Hepatocyte (in vitro differentiated cells): ENCODE data around the gene KIAA2012. TPM values are rescaled to one million over a fixed set of nuclear protein-coding genes. Genes with fewer than 3 reads are reported as not detected.
A peak's percentile ranks its signal among the peaks of the same experiment; 100 is the strongest.

Experiments used
- DNase-seq: peaks from one replicate; pipeline ENCODE4 v3.0.0-alpha.2; 2016; ENCODE audit warnings: low spot score
- H2AFZ ChIP-seq: fragments of 200-600 bp; sonication (generic); 2 replicates; pipeline ENCODE4 v1.6.0; 2016; ENCODE audit warnings: antibody characterized with exemption, mild to moderate bottlenecking
- H3K27ac ChIP-seq: fragments of 200-600 bp; sonication (generic); 2 replicates; pipeline ENCODE4 v1.5.1; 2016; ENCODE audit warnings: mild to moderate bottlenecking
- H3K27me3 ChIP-seq: fragments of 200-600 bp; sonication (generic); 2 replicates; pipeline ENCODE4 v1.6.1; 2016
- H3K36me3 ChIP-seq: fragments of 200-600 bp; sonication (generic); replicated peaks from 2 replicates; pipeline ENCODE4 v1.5.1; 2016; ENCODE audit warnings: low read depth; ENCODE audit not compliant: insufficient read depth
- H3K4me1 ChIP-seq: fragments of 200-600 bp; sonication (generic); 2 replicates; pipeline ENCODE4 v1.5.1; 2016; ENCODE audit warnings: mild to moderate bottlenecking, moderate library complexity; ENCODE audit not compliant: insufficient read depth
- H3K4me2 ChIP-seq: fragments of 200-600 bp; sonication (generic); 2 replicates; pipeline ENCODE4 v1.6.0; 2016
- H3K4me3 ChIP-seq: fragments of 200-600 bp; sonication (generic); 2 replicates; pipeline ENCODE4 v1.5.1; 2016; ENCODE audit warnings: mild to moderate bottlenecking
- H3K79me2 ChIP-seq: fragments of 200-600 bp; sonication (generic); 2 replicates; pipeline ENCODE4 v1.6.0; 2017; ENCODE audit warnings: mild to moderate bottlenecking
- H3K9me2 ChIP-seq: fragments of 200-600 bp; sonication (generic); replicated peaks from 2 replicates; pipeline ENCODE4 v1.6.0; 2017; ENCODE audit warnings: mild to moderate bottlenecking; ENCODE audit not compliant: insufficient read depth
- H3K9me3 ChIP-seq: fragments of 200-600 bp; sonication (generic); 2 replicates; pipeline ENCODE4 v1.5.1; 2016; ENCODE audit warnings: low read depth, mild to moderate bottlenecking
- H4K20me1 ChIP-seq: fragments of 200-600 bp; sonication (generic); 2 replicates; pipeline ENCODE4 v1.6.0; 2016; ENCODE audit warnings: mild to moderate bottlenecking; ENCODE audit not compliant: insufficient read depth, poor library complexity, severe bottlenecking
- EZH2 ChIP-seq: fragments of 200-600 bp; sonication (generic); IDR thresholded peaks from 2 replicates; pipeline ENCODE4 v1.6.1; 2016; ENCODE audit warnings: antibody characterized with exemption, mild to moderate bottlenecking, borderline replicate concordance
- EZH2phosphoT487 ChIP-seq: fragments of 200-600 bp; sonication (generic); IDR thresholded peaks from one replicate; pipeline ENCODE4 v1.6.1; 2018; ENCODE audit warnings: antibody characterized with exemption, mild to moderate bottlenecking, low read depth, moderate library complexity; ENCODE audit not compliant: unreplicated experiment, severe bottlenecking
- WGBS: methylation state at CpG from one replicate; pipeline ENCODE4 v1.1.6; 2016; ENCODE audit warnings: low lambda C conversion rate; ENCODE audit errors: missing lambda C conversion rate; 5-methylcytosine and 5-hydroxymethylcytosine counted together
- polyA plus RNA-seq: library from polyadenylated mRNA; unstranded; fragments of >200 nt; fragmentation: Nextera tagmentation; extraction: Ambion mirVana; gene quantifications from 2 replicates; pipeline ENCODE4 v1.2.1, GENCODE V29; 2016
- total RNA-seq: library from RNA; depleted of rRNA; stranded (reverse); fragments of >200 nt; gene quantifications from 2 replicates; pipeline ENCODE4 v1.2.3, GENCODE V29; 2014
- TF ChIP-seq, protein P1 (sequence below): fragments of 200-600 bp; sonication (generic); IDR thresholded peaks from 2 replicates; pipeline ENCODE4 v1.5.1; 2016; ENCODE audit warnings: antibody characterized with exemption, mild to moderate bottlenecking; ENCODE audit not compliant: poor library complexity

KIAA2012 gene
- total and polyA plus RNA-seq, 2 experiments from 2014 or later: 0.27 TPM; not detected in 1

DNA sequence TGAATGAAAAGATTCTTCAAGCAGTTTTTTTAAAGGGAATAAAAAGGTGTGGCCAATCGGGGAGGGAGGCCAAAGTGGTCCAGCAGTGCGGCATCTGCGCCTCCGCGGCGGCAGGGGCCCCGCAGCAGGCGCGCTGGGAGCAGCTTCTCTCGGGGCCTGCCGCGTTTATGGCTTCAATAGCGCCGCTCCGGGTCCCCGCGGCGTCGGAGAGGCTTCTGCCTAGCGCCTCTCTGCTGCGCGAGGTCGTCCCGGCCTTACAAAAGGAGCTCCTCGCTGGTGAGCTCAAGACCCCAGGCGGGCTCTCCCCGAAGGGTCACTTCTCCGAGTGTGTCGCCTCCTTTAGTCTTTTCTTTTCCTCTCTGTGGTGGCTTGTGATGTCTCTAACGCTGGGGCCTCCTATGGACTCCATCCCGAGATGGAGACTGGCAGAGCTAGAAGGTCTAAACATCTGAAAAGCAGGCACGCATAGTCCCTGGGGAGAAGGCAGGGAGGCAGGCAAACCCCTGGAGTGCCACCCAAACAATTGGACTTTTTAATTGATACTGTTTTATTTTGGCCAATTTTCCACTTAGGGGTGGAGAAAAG, 98.3 kb downstream of the KIAA2012 start:
- no peaks in the 10 kb centered on the region for H3K9me3 ChIP-seq
- no peak overlapping the region for H3K4me3 ChIP-seq
- peak overlapping the region; percentile 22 for H2AFZ ChIP-seq
- no peaks in the 10 kb centered on the region for H3K79me2 ChIP-seq
- H3K9me2 ChIP-seq: no peaks in the 10 kb centered on the region
- H3K4me1 ChIP-seq: peaks cover 6% of the 10 kb centered on the region
- WGBS: 9% methylated on average over 32 of the region's 32 CpGs
- peak overlapping the region; percentile 75 for H3K4me2 ChIP-seq
- H3K27ac ChIP-seq: no peak overlapping the region
- no peaks in the 10 kb centered on the region for H3K36me3 ChIP-seq
- peak; percentile 48 for DNase-seq
- TF ChIP-seq, protein P1, sequence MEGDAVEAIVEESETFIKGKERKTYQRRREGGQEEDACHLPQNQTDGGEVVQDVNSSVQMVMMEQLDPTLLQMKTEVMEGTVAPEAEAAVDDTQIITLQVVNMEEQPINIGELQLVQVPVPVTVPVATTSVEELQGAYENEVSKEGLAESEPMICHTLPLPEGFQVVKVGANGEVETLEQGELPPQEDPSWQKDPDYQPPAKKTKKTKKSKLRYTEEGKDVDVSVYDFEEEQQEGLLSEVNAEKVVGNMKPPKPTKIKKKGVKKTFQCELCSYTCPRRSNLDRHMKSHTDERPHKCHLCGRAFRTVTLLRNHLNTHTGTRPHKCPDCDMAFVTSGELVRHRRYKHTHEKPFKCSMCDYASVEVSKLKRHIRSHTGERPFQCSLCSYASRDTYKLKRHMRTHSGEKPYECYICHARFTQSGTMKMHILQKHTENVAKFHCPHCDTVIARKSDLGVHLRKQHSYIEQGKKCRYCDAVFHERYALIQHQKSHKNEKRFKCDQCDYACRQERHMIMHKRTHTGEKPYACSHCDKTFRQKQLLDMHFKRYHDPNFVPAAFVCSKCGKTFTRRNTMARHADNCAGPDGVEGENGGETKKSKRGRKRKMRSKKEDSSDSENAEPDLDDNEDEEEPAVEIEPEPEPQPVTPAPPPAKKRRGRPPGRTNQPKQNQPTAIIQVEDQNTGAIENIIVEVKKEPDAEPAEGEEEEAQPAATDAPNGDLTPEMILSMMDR: no peak
- TF ChIP-seq EZH2phosphoT487: no peak
- no peak for TF ChIP-seq EZH2
- peaks cover 14% of the 10 kb centered on the region for H3K27me3 ChIP-seq
- no peaks in the 10 kb centered on the region for H4K20me1 ChIP-seq

DNA sequence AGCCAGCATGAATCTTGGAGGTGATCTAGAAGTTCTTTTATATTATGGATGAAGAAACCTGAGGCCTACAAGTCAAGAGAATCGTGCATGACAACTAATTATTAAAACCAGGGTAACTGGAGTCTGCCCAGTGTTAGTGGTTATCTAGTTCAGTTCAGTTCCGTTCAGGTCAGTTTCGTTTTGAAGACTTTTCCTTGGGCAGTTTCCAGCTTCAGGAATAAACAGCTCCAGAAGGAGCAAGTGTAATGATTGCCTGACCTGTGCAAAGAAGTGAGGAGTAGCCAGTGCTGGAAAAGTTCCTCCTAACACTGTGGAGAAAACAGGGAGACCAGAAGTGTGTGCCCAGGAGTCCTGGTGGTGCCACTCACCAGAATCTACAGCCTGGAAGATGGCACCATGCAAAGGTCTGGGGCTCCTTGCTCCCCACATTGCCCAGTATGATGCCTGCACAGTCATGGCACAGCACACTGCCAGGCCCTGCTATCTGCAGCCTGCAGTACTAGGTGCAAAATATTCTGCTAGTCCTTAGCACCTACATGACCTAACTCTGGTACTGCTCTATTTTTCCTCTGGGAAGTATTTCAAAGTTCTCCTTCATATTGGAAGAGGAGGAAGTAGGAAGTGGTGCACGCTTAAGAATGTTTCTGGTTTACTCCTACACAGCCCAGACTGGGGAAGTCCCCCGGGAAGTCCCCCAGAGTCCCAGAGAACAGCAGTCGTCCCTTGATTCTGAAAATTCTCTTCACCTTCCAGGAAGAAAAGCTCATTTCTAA, 99.6 kb downstream of the KIAA2012 start:
- H3K9me2 ChIP-seq: no peaks in the 10 kb centered on the region
- H3K27me3 ChIP-seq: peaks cover 14% of the 10 kb centered on the region
- 85% methylated on average over 6 of the region's 6 CpGs for WGBS
- no peak overlapping the region for H3K4me2 ChIP-seq
- TF ChIP-seq, protein P1: no peak
- TF ChIP-seq EZH2phosphoT487 (no peak), EZH2 (no peak)
- no peak overlapping the region for H3K4me3 ChIP-seq
- H3K36me3 ChIP-seq: no peaks in the 10 kb centered on the region
- H3K79me2 ChIP-seq: no peaks in the 10 kb centered on the region
- H3K9me3 ChIP-seq: no peaks in the 10 kb centered on the region
- peaks cover 6% of the 10 kb centered on the region for H3K4me1 ChIP-seq
- no peak overlapping the region for H3K27ac ChIP-seq
- no peak for DNase-seq
- H2AFZ ChIP-seq: no peak overlapping the region
- no peaks in the 10 kb centered on the region for H4K20me1 ChIP-seq

DNA sequence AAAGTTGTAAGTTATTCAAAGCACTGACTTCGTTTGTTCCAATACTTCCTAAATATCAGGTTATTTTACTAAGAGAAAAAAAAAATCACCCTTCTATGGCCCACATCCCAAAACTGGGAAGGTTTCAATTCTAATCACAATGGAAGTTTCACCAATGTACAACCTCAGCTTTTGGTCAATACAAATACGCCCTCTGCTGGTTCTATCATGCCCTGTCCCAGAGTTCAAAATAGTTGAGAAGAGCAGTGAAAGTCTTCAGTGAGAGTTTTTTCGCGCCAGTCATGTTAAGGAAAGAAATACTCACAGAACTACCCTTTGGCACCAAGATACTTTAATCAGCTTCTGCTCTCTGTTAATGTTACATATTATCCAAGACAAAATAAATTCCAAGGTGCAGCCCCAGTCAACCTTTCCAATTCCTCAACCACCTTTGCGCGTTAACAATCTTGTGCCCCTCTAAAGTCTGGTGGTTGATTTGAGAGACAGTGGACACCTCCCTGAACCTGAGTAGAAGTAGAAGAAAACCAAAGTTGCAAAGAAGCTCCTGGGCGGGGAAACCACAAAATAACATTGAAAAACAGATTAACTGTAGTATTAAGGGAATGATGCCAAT, 105.4 kb downstream of the KIAA2012 start:
- no peak overlapping the region for H3K4me2 ChIP-seq
- peak; percentile 80 for DNase-seq
- H3K36me3 ChIP-seq: no peaks in the 10 kb centered on the region
- no peak overlapping the region for H2AFZ ChIP-seq
- no peaks in the 10 kb centered on the region for H3K4me1 ChIP-seq
- no peaks in the 10 kb centered on the region for H3K9me3 ChIP-seq
- no peak overlapping the region for H3K27ac ChIP-seq
- H4K20me1 ChIP-seq: no peaks in the 10 kb centered on the region
- no peaks in the 10 kb centered on the region for H3K79me2 ChIP-seq
- no peak for TF ChIP-seq EZH2phosphoT487
- TF ChIP-seq, protein P1: peak; percentile 92
- 53% methylated on average over 7 of the region's 7 CpGs for WGBS
- H3K27me3 ChIP-seq: no peaks in the 10 kb centered on the region
- no peaks in the 10 kb centered on the region for H3K9me2 ChIP-seq
- no peak overlapping the region for H3K4me3 ChIP-seq
